Testis (tissue), 3 donors: ENCODE results near the gene ARHGEF38. TPM values are rescaled to one million over a fixed set of nuclear protein-coding genes. Genes with fewer than 3 reads are reported as not detected.

Source experiments
- DNase-seq: peaks from one replicate; pipeline ENCODE4 v3.0.0-alpha.2; 2019
- H3K27ac ChIP-seq, 2 donors: fragments of 200-600 bp; sonication (generic); one replicate each; pipeline ENCODE4 v1.5.1; 2019
- H3K27me3 ChIP-seq: fragments of 200-600 bp; sonication (generic); one replicate; pipeline ENCODE4 v1.5.1; 2019
- H3K36me3 ChIP-seq: fragments of 200-600 bp; sonication (generic); one replicate; pipeline ENCODE4 v1.5.1; 2017; ENCODE audit warnings: low read depth; ENCODE audit errors: missing control alignments
- H3K4me1 ChIP-seq: fragments of 200-600 bp; sonication (generic); one replicate; pipeline ENCODE4 v1.5.1; 2019
- H3K4me3 ChIP-seq, 2 donors: fragments of 200-600 bp; sonication (generic); one replicate each; pipeline ENCODE4 v1.5.1; 2017 to 2019
- H3K9me3 ChIP-seq: fragments of 200-600 bp; sonication (generic); one replicate; pipeline ENCODE4 v1.5.1; 2017
- POLR2A ChIP-seq: fragments of 450-650 bp; IDR thresholded peaks from one replicate; pipeline ENCODE4 v1.6.1; 2017; ENCODE audit warnings: antibody characterized with exemption, mild to moderate bottlenecking, moderate library complexity
- WGBS, 2 donors: methylation state at CpG; one replicate each; pipeline ENCODE4 v1.1.5; 2018; 5-methylcytosine and 5-hydroxymethylcytosine counted together
- intact Hi-C: fragments of 100-400 bp; cut with DNase I; formaldehyde crosslinking; loops from one replicate; pipeline ENCODE4 v1.15.1; 2023; ENCODE audit warnings: low total_unique reads
- polyA plus RNA-seq: library from polyadenylated mRNA; stranded (reverse); fragments of 350-450 nt; fragmentation: Illumina TruSeq; extraction: RNeasy Lipid Tissue Mini Kit (QIAGEN cat#74804); gene quantifications from one replicate; pipeline ENCODE4 v1.2.3, GENCODE V29; 2014; ENCODE audit warnings: low read depth, low replicate concordance; ENCODE audit not compliant: insufficient read depth
- total RNA-seq, 2 donors: library from RNA; depleted of rRNA; stranded (reverse); fragments of >200 nt; gene quantifications; one replicate each; pipeline ENCODE4 v1.2.3, GENCODE V29; 2016
- TF ChIP-seq, protein P1 (sequence below), 3 experiments: fragments of 450-650 bp in 2 of 3; fragments of 200-600 bp in 1 of 3; sonication (generic) in 1 of 3; IDR thresholded peaks; one replicate each; pipeline ENCODE4 v1.5.1; 2016 to 2019; ENCODE audit warnings: antibody characterized with exemption in 3 of 3, mild to moderate bottlenecking in 2 of 3, moderate library complexity in 1 of 3

ARHGEF38 gene
- total and polyA plus RNA-seq, 3 donors from 2014 or later = 0.08 to 2.2 (median 0.86) TPM

DNA sequence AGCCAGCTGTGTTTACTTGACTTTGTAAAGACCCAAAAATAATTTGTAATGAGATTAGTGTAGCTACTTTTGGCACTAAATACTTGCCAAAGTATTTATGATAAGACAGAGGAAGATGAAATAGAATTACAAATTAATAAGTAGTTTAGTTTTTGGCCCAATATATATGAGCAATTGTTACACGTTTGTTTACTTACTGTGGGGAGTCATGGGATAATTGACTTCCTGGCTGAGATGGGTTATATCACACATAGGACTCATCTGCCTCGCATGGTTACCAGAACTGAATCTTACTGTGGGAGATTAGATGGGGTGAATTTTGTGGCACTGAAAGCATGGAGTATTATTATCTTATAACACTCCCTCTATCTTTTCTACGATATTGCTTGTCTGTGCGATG lies 89.4 kb downstream of the ARHGEF38 start:
- 28 to 47% methylated on average over 4 of the region's 4 CpGs for WGBS, 2 donors
- no peak for TF ChIP-seq POLR2A
- TF ChIP-seq, protein P1, sequence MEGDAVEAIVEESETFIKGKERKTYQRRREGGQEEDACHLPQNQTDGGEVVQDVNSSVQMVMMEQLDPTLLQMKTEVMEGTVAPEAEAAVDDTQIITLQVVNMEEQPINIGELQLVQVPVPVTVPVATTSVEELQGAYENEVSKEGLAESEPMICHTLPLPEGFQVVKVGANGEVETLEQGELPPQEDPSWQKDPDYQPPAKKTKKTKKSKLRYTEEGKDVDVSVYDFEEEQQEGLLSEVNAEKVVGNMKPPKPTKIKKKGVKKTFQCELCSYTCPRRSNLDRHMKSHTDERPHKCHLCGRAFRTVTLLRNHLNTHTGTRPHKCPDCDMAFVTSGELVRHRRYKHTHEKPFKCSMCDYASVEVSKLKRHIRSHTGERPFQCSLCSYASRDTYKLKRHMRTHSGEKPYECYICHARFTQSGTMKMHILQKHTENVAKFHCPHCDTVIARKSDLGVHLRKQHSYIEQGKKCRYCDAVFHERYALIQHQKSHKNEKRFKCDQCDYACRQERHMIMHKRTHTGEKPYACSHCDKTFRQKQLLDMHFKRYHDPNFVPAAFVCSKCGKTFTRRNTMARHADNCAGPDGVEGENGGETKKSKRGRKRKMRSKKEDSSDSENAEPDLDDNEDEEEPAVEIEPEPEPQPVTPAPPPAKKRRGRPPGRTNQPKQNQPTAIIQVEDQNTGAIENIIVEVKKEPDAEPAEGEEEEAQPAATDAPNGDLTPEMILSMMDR (IDR thresholded peaks at IDR 0.05) = no peak
- Histone ChIP-seq H3K9me3 (no peaks in the 10 kb centered on the region), H3K27me3 (no peaks in the 10 kb centered on the region), H3K36me3 (no peaks in the 10 kb centered on the region), H3K27ac (no peak overlapping the region), H3K4me1 (peaks cover 6% of the 10 kb centered on the region), H3K4me3 (no peak overlapping the region)
- intact Hi-C loops = no loop called here
- DNase-seq = no peak

GRCh38 chr4:105644257-105644656 lies 91.8 kb downstream of the ARHGEF38 start:
- TF ChIP-seq, protein P1 (IDR thresholded peaks at IDR 0.05) = no peak
- TF ChIP-seq POLR2A = no peak
- no peak overlapping the region for H3K27ac ChIP-seq
- no peaks in the 10 kb centered on the region for H3K36me3 ChIP-seq
- no peak for DNase-seq
- H3K4me3 ChIP-seq = no peak overlapping the region
- no peaks in the 10 kb centered on the region for H3K4me1 ChIP-seq
- WGBS, 2 donors = 86 to 87% methylated on average over 2 of the region's 2 CpGs
- intact Hi-C loops = no loop called here
- no peaks in the 10 kb centered on the region for H3K27me3 ChIP-seq
- H3K9me3 ChIP-seq = no peaks in the 10 kb centered on the region

DNA sequence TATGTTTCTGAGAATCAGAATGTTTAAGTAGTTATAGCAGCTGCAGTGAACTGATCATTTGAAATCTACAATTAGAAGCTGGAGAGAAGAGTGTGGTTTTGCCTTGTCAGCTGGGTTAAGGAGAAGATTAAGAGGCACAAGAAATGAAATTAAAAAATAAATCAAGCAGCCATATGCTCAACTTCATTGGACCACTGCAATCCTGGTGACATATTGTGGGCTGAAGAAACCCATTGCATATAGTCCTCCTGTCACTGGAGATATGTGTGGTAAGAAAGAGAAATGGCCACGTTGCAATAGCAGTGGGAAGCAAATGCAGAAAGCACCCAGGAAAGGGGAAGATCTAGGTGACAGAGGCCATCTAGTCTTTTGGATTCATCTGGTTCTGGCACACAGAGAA lies 93.0 kb downstream of the ARHGEF38 start:
- Histone ChIP-seq H3K27ac (no peak overlapping the region), H3K36me3 (no peaks in the 10 kb centered on the region), H3K4me1 (no peaks in the 10 kb centered on the region), H3K27me3 (no peaks in the 10 kb centered on the region), H3K4me3 (no peak overlapping the region), H3K9me3 (no peaks in the 10 kb centered on the region)
- 76 to 84% methylated on average over 1 of the region's 1 CpG for WGBS, 2 donors
- TF ChIP-seq, protein P1 (IDR thresholded peaks at IDR 0.05) = no peak
- TF ChIP-seq POLR2A = no peak
- no peak for DNase-seq
- intact Hi-C loops = no loop called here

DNA sequence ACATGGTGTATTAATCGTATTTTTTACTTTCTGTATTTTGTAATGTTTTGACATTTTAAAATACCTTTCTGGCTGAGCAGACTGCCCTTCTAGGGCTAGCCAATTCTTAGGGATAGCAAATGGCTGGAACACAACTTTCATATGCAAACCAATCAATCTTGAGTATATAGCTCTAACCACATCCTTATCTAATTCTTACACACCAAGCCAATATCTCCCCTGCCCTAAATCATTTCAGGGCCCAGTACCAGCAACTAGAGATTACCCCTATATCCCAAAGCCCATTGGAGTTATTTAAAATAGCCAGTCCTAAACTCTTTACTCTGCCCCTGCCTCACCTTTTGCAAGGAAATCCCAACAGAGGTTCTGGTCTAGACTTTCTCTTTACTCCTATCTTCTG lies 97.8 kb downstream of the ARHGEF38 start:
- no peak overlapping the region for H3K4me3 ChIP-seq
- intact Hi-C loops = no loop called here

DNA sequence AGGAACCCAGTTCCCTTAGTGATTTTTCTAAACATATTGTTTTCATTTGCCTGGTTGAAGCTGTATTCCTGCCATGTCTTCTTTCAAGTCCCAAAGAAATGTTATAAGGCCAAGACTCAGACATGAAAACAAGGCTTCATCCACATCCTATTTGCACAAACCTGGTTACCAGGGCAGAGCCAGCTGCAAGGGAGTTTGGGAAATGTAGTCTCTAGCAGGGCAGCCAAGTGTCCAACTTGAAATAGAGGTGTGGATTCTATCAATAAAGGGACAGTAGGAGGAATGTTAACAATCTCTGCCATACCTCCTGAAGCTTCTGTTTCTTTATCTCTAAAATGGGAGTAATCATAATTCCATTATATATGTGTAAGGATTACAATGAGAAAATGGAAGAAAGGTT lies 99.5 kb downstream of the ARHGEF38 start:
- H3K27me3 ChIP-seq = no peaks in the 10 kb centered on the region
- no peak for DNase-seq
- H3K9me3 ChIP-seq = no peaks in the 10 kb centered on the region
- TF ChIP-seq, protein P1 (IDR thresholded peaks at IDR 0.05) = no peak
- no peak for TF ChIP-seq POLR2A
- H3K4me3 ChIP-seq = no peak overlapping the region
- no peaks in the 10 kb centered on the region for H3K36me3 ChIP-seq
- H3K27ac ChIP-seq = no peak overlapping the region
- intact Hi-C loops = no loop called here
- H3K4me1 ChIP-seq = no peaks in the 10 kb centered on the region

More for the DNA sequence above, 97.8 kb downstream of the ARHGEF38 start:
- TF ChIP-seq POLR2A = no peak
- TF ChIP-seq, protein P1 (IDR thresholded peaks at IDR 0.05) = no peak
- no peak for DNase-seq
- Histone ChIP-seq H3K4me1 (no peaks in the 10 kb centered on the region), H3K9me3 (no peaks in the 10 kb centered on the region), H3K27ac (no peak overlapping the region), H3K27me3 (no peaks in the 10 kb centered on the region), H3K36me3 (no peaks in the 10 kb centered on the region)
- 83% methylated on average over 1 of the region's 1 CpG for WGBS, 2 donors
